GM04503 (cell line): ENCODE data around the gene COL18A1.
"Not testable (repeated sequence)": the region's sequence is repeated elsewhere in the genome, so short reads cannot be mapped to it uniquely, and the experiment has no call there.

ENCODE experiments used
- DNase-seq: peaks from one replicate; pipeline ENCODE4 v3.0.0-alpha.2; 2012; ENCODE audit warnings: low read depth

COL18A1 gene

GRCh38 chr21:45404730-45405270, at the start of gene COL18A1:
Gene COL18A1 (plus strand): TSS chr21:45405165. CDS start chr21:45405231, 66 bp downstream.
- no peak for DNase-seq

GRCh38 chr21:45355573-45355972, 49.4 kb upstream of the COL18A1 start:
- no peak for DNase-seq

- no peak for DNase-seq
Measured at GRCh38 chr21:45356251-45356650, 48.7 kb upstream of the COL18A1 start.

- DNase-seq, result no peak
Measured at GRCh38 chr21:45356653-45357435, 48.1 kb upstream of the COL18A1 start.

- DNase-seq, result no peak
Measured at GRCh38 chr21:45357436-45358260, 47.3 kb upstream of the COL18A1 start.

GRCh38 chr21:45358261-45358670, 46.7 kb upstream of the COL18A1 start:
- no peak for DNase-seq

- DNase-seq, result no peak
Measured at GRCh38 chr21:45358711-45359310, 46.2 kb upstream of the COL18A1 start.

GRCh38 chr21:45359451-45360217, 45.3 kb upstream of the COL18A1 start:
- no peak for DNase-seq

GRCh38 chr21:45361033-45361997, 43.6 kb upstream of the COL18A1 start:
- DNase-seq, result no peak

GRCh38 chr21:45362077-45362747, 42.8 kb upstream of the COL18A1 start:
- DNase-seq, result no peak

- no peak for DNase-seq
Measured at GRCh38 chr21:45362748-45363145, 42.2 kb upstream of the COL18A1 start.

GRCh38 chr21:45363272-45363671, 41.7 kb upstream of the COL18A1 start:
- not testable (repeated sequence) for DNase-seq

- DNase-seq, result peak; percentile 99
Measured at GRCh38 chr21:45363921-45364467, 41.0 kb upstream of the COL18A1 start.

GRCh38 chr21:45364468-45365185, 40.3 kb upstream of the COL18A1 start:
- DNase-seq, result no peak

- DNase-seq, result no peak
Measured at GRCh38 chr21:45365186-45365607, 39.8 kb upstream of the COL18A1 start.

- DNase-seq, result no peak
Measured at GRCh38 chr21:45365608-45366241, 39.2 kb upstream of the COL18A1 start.

- DNase-seq, result no peak
Measured at GRCh38 chr21:45366476-45366875, 38.5 kb upstream of the COL18A1 start.

- peak; percentile 65 for DNase-seq
Measured at GRCh38 chr21:45366931-45367401, 38.0 kb upstream of the COL18A1 start.
